Cardiac fibroblast (primary cell): ENCODE data around the gene TAF6L.

ENCODE experiments used
- DNase-seq, 2 donors: peaks; one replicate each; pipeline versions ENCODE4 v3.0.0 to v3.0.0-alpha.2; 2010; ENCODE audit warnings: low read depth in 2 of 2
- H3K4me3 ChIP-seq, 2 donors: replicated peaks in 1 of 2; 1 replicate in 1 of 2; 2 replicates in 1 of 2; pipeline ENCODE4 v1.5.1; 2011; ENCODE audit warnings: low read depth in 2 of 2, low read length in 2 of 2, mild to moderate bottlenecking in 2 of 2, moderate library complexity in 1 of 2
- CTCF ChIP-seq: IDR thresholded peaks from one replicate; pipeline ENCODE4 v1.5.1; 2011; ENCODE audit warnings: low read depth, mild to moderate bottlenecking, low read length, inconsistent platforms

TAF6L gene

GRCh38 chr11:62796281-62796680 lies 25.1 kb downstream of the TAF6L start:
- TF ChIP-seq CTCF = no peak
- DNase-seq = no peak

GRCh38 chr11:62799486-62799885 lies 28.3 kb downstream of the TAF6L start:
- no peak for TF ChIP-seq CTCF
- no peak overlapping the region for H3K4me3 ChIP-seq

More at GRCh38 chr11:62796281-62796680, 25.1 kb downstream of the TAF6L start:
- no peak overlapping the region for H3K4me3 ChIP-seq

GRCh38 chr11:62801071-62801470 lies 29.9 kb downstream of the TAF6L start:
- no peak overlapping the region for H3K4me3 ChIP-seq
- TF ChIP-seq CTCF = no peak
- no peak for DNase-seq

More at GRCh38 chr11:62799486-62799885, 28.3 kb downstream of the TAF6L start:
- DNase-seq = no peak

DNA sequence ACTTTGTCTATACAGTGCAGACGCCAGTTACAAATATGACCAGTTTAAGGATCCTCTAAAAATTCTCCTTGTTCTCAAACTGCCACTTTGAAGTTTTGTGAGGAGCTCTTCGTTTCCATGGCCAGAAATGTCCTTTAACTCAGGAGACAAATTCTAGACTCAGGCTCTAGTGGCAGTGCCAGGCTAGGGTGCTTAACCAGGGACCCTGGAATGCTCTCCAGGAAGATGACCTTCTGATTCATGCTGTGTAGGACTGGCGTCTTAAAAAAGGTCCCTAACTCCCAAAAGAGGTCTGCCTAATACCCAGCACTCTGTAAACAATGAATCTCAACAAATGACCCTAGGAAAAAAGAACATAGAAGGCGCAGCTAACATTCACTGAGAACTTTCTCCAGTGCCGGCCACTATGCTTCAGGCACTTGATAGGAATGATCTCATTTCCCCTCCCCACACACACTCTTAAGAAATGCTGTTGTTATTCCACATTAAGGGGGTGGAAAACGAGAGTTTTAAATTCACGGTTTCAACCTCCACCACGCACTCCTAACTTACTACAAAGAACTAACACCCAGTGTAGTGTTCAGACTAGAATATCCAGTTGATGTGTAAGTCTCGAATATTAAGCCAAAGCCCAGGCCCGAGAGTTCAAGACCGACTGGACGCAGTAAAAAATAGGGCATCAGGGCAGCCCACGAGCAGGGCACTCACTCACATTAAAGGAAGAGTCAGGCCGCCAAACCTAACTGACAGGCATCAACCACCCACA lies 33.3 kb downstream of the TAF6L start:
- DNase-seq = peak; percentile 47 to 55
- H3K4me3 ChIP-seq = peak overlapping the region; percentile 85 to 91
- no peak for TF ChIP-seq CTCF

DNA sequence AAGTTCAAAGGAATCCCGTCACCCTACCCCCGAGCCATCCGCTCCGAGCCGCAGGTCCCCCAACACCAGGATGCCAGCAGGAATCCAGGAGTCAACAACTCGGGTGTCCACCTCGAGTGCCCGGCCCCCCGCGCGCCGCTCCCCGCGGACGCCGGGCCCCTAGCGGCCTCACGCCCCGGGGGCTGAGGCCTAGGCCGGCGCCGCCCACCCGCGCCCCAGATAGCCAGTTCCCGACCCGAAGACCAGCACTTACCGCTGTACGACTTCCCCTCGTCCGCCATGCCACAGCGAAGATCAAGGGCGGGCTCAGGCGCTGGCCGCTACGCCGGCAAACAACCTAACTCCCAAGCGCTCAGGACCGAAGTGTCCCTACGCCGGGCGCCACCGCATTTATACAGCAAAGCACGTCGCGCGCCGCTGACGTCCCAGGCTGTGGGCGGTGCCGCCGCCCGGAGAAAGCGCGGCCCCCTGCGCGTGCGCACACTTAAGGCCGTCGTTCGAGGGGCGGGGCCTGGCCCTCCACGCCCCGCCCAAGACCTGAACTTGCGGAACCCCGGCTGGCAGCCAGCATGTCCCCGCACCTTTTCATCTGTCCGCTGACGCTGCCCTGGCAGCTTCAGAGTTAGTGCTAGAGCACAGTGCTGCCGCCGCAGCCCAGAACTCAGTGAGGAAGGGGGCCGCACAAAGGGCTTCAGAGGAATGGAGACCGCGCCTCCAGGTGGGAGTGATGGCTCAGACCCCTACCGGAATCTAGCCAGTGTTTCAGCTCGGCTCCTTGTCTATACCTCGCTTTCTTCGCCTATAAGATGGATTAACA lies 34.1 kb downstream of the TAF6L start, which contains the start of gene NXF1:
Gene NXF1 (minus strand): TSS at position 365 of the 817 bp plus-strand sequence. CDS start 84 bp downstream, at position 281.
- no peak for TF ChIP-seq CTCF
- peak within 1 kb of the TSS; percentile 85 to 91 for H3K4me3 ChIP-seq
- peak; percentile 96 to 98 for DNase-seq

- peak overlapping the region; percentile 85 to 91 for H3K4me3 ChIP-seq
- DNase-seq = peak in 1 of 2 donors; percentile 42
- no peak for TF ChIP-seq CTCF
These were observed 34.8 kb downstream of the TAF6L start for GRCh38 chr11:62805961-62806441.
